HG03558 (cell line): ENCODE results near the gene ZNF385A.

ENCODE experiments used
- ATAC-seq: cut with Tn5 transposase; IDR thresholded peaks from one replicate; pipeline ENCODE4 v1.9.1; 2021; ENCODE audit warnings: moderate number of reproducible peaks; ENCODE audit not compliant: unreplicated experiment; ENCODE audit errors: extremely low read depth

ZNF385A gene

DNA sequence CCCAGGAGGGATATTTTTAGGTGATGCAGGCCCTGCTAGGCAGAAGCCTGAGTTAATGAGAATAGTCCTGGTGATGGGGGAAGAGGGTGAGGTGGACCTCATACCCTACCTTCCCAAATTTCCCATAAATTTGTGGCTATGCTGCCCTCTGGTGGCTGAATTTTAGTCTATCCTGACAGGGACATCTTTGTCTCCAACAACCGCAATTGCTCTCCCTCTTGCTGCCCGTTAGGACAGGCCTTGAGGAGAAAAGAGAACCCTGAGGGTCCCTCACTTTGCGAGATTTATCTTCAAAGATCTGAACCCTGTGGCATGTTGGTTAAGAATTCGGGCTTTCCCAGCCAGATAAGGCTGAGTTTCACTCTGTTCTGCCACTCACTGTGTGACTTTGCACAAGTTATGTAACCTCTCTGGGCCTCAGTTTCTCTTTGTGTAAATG lies 9.8 kb upstream of the ZNF385A start:
- ATAC-seq, result no peak

DNA sequence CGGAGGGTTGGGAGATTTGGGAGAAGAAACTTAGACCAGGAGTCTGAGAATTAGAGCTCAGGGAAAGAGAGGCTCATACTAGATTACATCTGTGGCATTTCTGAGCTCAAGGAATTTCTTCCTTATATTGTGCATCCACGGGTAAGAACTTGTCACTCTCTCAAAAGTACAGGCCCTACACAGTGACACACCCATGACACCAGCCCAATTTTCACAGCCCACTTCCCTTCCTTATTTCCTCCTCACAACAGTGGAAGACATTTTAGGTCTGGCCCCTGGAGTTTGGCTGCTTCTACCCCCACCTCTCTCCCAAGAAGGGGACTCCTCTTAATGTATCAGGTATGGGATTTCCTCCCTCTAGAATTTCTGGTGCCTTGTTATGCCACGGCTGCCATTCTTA lies 9.2 kb upstream of the ZNF385A start:
- no peak for ATAC-seq

DNA sequence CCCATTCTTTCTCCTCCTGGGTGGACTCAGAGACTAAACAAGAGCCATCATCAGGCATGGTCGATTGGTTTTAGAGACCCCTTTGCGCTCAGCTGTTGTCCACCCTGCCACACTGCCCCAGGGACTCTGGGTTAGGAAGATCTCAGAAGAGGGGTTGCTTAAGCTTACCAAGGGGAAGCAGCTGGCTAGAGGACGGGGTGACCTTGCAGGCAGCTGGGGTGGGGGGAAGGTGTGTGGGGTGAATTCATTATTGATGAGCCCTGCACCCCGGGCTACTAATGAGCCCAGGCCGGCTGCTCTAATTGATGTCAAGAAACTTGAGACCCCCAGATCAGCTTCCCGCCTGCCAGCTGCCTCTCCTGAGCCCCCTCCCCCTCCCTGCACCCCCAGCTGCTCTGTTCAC lies 8.7 kb upstream of the ZNF385A start:
- no peak for ATAC-seq

DNA sequence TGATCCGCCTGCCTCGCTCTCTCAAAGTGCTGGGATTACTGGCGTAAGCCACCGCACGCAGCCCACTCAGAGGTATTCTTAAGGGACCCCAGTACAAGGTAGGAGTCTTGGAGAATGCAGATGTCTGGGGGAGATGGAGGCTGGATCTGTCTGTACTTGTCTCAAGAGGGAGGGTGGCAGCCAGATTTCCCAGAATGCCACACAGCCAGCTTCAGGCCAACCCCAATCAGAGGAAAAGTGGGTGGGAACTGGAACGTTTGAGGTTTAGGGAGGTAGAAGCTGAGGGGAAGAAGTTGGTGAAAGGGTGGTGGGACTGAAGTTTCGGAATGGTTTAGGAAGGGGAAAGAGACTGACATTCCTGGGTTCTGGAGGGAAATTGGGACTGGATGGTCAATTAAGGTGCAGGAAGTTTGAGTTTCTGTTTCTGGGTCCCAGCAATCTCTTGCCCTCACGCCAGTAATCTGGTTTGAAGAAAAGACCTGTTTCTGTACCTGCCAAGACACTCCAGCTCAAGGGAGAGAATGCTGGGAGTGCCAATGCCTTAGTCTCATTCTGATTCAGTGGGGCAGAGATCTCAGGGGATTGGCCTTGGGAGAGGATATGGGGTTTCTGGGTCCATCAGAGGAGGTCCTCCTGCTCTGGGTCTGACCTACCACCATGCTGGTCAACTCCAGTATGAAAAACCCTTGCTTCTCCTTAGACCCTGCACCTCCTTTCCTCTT lies 8.1 kb upstream of the ZNF385A start:
- no peak for ATAC-seq

DNA sequence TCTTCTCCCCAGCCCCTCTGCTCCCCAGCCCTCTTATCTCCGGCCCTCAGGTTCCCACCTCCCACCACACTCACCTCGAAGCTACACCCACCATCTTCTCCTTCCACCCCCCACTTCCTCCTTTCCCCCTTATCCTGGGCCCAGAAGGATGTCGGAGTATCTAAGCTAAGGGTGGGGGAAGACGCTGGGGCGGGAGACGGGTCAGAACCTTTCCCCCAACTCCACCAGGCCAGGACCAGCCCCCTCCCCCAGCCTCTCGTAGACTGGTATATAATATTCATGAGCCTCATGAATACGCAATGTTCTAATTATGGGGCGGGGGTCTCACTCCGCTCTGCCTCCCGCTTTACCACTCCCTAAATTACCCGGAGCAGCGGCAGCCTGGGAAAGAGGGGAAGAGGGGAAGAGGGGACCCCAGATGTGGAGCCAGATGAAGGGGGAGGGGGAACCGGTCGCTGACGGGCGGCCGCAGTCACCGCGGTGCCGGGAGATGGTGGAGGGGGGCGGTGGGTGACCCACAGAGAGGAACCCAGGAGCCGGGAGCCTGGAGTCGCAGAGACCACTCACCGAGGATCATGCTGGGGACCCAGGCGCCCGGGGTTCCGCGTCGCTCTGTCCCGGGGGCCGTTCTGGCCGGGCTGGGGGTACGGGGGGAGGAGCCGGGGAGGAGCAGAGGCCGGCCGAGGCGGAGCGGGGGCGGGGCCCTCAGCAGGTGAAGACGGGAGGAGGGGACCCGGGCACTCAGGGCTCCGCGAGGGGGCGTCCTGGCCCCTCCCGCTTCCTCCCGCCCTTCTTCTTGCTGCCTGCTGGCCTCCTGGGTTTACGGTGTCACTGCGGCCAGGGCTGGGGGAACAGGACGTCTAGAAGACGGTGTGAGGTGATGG lies 6.4 kb upstream of the ZNF385A start:
- no peak for ATAC-seq

DNA sequence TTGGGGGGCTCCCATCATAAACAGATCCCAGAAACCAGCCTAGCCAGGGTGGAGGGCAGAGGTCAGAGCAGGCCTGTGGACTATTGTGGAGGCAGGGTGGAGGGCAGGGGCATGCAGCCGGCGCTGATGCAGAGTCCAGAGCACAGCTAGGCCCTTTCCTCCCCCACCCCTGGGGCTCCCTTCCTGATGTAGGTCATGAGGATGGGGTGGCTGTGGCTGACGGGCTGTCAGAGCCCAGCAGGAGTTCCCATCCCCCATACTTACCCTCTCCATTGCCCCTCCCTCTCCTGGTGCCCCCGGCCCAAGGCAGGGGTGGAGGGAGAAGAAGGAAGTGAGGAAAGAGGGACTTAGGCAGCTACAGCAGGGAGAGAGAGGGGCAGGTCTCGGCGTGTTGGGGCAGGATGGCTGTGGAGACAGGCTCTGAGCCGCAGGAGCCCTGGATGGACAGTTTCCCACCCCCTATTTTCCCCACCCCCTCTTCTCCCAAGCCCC lies 5.7 kb upstream of the ZNF385A start:
- no peak for ATAC-seq

DNA sequence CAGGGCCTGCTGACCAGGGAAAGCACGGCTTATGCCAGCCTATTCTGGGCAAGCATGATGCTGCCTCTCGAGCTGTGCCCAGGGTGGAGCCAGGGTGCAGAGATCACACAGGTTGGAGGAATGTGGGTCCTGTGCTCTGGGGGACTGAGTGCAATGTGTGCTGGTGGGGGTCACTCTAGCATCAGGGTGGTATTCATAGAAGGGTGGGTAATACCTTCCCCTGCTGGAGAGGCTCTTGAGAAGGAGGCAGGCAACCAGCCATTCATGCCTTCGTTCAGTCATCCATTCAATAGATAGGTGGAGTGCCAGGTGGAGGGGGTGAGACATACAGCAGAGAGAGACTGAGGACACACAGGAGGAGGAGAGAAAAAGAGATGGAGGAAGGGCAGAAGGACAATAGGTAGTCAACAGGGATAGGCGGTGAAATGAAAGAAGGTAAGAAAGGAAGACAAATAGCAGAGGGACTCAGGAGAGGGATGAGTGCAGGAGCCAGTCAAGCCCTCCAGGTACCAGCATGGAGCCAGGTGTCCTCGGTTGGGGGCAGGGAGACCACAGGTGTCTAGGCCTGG lies 5.2 kb upstream of the ZNF385A start:
- ATAC-seq, result no peak

DNA sequence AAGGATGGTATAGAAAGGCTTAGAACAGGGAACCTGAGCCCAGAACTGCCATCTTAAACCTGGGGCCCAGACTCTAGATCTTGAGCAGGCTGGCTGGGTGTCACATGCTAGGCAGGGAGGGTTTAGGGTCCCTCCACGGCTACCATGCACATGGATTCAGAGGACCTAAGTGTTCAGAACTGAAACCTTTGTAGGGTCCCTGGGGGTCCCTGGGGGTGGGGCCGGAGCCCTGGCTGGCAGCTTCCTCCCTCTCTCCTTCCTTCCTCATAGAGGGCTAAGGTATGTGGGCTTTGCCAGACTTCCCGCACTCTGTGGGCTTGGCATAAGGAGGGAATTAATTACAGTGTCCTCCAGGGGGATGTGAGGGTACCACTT lies 4.6 kb upstream of the ZNF385A start:
- no peak for ATAC-seq

DNA sequence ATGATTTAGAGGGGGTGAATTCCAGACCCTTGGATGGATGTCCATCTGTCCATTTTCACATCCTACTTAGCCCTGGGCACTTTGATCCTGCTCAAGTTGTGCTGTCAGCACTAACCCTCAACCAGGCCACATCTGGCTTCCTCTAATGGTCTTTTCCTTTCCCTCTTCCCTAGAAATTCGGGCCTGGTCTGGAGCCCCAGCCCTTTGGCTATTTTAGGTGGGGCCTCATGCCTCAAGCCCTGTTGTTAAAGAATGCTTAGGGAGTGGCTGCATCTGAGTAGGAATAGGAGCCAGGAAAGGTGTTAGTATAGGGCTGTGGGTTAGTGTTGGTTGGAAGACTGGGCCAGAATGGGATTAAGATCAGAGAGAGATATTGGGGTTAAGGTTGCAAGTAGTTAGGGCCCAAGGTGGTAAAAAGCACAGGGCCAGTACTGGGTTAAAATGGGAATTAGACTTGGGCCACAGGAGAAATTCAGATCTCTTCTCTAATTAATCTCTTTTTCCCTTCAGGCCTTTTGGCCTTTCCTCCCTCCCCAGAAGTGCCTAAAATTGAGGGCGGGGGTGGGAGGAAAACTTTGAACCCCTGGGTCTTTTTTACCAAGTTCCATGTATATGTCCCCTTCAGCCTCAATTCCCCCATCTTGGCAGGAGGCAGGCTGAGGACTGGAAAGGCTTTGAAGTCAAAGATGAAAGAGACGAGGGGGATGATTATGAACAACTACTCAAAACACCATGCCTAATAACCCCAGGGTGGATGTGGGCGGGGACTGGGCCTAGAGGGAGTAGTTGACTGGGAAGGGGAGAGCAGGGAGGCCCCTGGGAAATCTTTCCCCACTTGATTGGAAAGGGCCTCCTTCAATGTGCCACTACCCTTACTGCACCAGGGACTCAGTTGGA lies 4.0 kb upstream of the ZNF385A start:
- no peak for ATAC-seq

DNA sequence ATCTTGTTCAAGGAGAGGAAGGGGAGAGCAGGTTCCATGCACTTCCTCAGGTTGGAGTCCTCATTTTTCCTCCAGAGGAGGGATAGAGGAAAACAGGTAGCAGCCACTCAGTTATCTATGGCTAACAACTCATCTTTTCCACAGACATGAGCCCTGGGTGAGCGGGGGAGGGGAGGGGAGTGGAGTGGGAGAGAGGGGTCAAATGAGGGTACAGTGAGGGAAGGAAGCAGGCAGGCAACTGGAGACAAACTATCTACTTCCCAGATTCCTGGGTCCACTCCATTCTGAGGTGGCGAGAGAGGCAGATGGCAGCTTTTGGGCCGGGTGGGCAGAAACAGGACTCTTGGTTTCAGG lies 2.6 kb upstream of the ZNF385A start:
- ATAC-seq, result no peak

DNA sequence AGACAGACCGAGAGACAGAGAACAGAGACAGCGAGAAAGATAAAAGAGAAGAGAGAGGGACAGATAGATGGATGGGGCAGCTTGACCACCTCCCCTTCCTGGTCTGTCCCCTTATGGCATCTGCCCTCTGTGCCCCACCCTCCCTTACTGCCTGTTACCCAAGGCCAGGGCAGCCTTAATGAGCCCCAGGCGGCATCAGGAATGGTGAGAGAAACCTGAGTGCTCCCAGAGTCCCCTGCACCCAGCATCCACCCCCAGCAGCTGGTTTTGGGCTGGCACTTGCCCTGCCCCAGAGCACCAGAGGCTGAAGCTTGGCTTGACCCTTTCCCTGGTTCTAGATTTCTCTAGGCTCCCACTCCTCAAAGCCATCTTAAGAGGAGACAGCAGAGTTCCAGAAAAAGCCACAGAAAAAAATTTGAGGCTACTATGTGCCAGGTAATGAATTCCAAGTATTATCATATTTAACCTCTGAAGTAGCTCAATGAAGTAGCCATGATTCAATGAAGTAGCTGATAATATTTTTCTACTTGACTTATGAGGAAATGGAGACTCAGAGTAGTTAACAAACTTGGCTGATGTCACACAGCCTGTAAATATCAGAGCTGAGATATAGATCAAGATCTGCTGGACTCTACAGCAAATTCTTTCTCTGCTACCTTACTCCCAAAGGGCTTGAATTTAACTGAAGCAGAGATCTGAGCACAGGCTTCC lies 2.0 kb upstream of the ZNF385A start:
- no peak for ATAC-seq

DNA sequence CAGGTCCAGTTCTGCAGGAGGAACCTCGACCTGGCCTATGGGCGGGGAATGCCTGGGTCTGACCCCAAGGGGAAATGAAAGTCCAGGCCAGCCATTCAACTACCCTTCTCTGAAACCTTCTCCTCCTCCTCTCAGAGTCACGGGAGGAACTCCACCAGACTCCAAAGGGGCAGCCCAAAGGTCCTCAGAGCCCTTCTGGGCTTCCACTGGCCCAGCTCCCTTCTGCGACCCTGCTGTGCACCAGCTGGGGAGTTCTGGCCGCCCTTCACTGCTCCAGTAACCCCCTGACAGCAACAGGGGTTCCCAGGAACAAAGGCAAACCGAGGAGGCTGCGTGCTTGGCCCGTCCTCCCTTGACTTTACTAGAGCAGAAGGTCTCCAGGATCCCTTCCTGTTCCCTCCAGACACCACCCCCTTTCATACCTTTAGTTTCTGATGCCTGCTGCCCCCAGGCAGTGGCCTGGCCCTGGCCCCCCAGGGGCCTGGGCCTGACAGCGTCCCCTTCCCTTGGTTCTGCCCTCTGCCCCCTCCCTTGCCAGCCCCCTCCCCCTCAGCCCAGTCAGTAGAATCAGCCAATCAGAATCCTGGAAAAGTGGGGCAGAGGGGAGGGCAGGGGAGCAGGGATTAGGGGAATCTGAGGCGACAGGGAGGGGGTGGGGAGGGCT lies 850 bp upstream of the ZNF385A start:
- ATAC-seq, result no peak

DNA sequence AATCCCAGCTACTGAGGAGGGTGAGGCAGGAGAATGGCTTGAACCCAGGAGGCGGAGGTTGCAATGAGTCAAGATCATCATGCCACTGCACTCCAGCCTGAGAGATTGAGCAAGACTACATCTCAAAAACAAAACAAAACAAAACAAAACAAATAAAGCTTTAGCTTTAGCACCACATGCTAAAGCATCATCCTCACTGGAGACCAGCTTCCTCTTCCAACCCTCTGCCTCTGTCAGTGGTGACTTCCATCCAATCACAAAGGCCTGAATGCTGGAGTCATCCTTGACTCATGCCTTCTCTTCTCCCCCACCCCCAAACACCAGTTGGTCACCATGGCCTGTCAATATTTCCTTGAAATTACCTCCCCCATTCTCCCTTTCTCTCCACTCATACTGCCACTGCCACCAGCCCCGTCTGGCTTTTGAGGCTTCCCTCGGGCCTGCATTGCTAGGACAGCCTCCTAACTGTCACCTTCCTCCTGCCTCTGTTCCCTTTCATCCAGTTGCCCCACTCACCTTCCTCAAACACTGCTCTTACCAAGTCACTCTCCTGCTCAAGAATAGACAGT lies 1.4 kb downstream of the ZNF385A start:
- no peak for ATAC-seq

DNA sequence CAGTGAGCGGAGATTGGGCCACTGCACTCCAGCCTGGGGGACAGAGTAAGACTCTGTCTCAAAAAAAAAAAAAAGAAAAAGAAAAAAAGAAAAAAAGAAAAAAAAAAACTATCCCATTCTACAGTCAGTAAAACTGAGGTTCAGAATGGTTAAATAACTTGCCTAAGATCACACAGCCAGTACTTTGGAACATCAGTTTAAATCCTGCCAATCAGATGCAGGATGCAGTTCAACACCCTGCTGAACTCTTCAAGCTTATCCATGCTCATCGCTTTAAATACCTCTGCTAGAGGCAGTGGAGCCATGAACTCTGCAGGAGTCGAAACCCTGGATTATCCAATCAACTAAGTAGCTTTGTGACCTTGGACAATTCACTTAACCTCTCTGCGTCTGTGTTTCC lies 3.4 kb downstream of the ZNF385A start:
- ATAC-seq, result no peak

DNA sequence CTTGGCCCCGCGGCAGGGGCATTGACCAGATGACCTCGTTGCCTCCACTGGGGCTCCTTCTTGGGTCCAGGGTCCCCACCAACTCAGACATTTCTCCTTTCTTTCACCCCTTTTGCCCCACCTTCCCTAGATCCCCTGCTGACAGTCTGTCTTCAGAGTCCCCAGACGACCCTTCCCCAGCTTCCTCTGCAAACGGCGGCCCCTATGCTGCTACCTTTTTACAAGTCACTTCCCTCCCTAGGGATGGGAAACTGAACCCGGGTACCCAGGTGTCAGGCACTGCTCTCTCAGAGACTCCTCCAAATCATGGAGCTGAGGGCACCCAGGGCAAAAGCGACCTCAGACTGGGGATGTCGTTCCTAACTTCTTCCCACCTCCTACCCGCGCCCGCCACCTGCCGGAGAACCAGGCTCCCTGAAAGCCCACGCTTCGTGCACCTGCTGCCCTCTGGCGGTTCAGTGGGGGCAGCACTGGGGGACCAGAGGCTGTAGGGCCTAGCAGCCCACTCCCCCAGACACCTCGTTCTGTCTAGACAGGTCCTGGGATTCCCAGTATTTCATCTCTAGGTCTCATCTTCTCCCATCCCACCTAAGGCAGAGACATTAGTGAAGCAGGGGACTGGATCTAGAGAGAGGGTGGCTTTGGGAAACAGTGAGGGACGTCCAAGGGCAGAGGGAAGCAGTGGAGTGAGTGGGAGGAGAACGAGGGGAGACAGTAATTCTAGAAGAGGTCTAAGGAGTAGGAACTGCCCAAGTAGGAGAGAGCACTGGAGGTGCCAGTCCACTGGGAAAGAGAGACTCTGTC lies 4.9 kb downstream of the ZNF385A start:
- ATAC-seq, result peak; percentile 72

DNA sequence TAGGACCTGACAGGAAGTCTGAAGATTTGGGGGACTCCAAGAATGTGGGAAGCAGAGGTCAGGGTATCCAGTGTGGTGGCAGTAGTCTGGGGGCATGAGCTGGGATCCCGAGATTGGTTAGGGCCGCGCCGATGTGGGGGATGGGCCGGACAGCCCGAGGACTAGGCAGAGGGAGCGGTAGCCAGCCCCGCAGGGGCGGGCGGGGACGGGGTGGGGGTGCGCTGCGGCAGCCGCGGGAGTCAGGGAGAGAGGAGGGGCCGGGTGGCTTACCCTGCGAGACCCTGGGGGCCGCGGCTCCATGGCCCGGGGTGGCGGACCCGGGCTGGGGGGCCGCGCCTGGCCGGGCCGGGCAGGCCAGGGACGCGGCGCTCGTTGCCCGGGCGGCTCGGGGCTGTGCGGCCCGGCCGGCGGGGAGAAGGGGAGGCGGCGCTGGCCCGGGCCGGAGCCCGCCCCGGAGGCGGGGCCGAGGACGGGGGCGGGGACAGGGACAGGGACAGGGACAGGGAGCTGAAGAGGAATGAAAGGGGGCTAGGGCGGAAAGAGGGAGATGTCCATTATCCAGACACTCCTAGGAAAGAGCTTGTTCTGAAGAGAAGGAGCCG lies 5.6 kb downstream of the ZNF385A start:
- no peak for ATAC-seq

DNA sequence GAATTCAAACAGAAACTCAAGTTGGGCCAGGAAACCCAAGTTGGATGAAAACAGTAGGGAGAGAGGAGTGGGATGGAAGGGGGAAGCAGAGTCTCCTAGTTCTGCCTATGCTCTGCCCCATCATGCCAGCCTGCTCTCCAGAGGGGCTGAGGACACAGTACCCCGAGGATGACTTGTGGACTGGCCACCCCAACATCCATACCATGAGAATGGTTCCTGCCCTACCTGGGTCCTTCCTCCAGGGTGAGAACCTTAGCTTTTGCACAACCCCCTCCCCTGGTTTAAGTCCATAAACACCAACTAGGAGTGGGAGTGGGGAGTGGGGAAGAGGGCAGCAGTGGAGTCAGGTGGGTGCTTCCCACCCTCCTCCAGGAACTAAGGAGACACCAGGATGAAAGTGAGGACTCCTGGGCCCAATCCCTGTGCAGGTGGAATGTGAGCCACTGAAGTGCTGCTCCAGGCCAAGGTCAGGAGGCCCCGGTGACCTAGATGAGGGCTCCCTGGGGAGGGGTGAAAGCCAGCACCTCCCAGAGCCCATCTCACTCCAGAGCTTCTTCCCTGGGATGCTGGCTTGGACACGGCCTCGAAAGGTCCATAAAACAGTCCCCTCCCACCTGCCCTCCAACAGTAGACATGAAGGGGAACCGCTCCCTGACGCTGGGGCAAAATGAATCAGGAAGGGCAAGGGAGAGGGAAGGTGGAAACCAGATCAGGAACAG lies 6.6 kb downstream of the ZNF385A start:
- no peak for ATAC-seq
